Upper lobe of left lung (tissue), 6 donors: ENCODE results near the gene LAMTOR4. TPM values are rescaled to one million over a fixed set of nuclear protein-coding genes. Genes with fewer than 3 reads are reported as not detected.
"Not testable (repeated sequence)": the region's sequence is repeated elsewhere in the genome, so short reads cannot be mapped to it uniquely, and the experiment has no call there.

Experiments
- ATAC-seq, 2 donors: fragments of 200-7000 bp; cut with Tn5 transposase; one replicate each; pipeline ENCODE4 v1.9.1; 2022; ENCODE audit warnings: mild to moderate bottlenecking in 2 of 2, moderate library complexity in 2 of 2; ENCODE audit not compliant: low FRiP score in 2 of 2
- DNase-seq, 2 donors: peaks; one replicate each; pipeline ENCODE4 v3.0.0-alpha.2; 2019 to 2020
- H3K27ac ChIP-seq, 4 donors: fragments of 200-600 bp; sonication (generic); one replicate each; pipeline ENCODE4 v1.5.1; 2016 to 2019
- H3K27me3 ChIP-seq, 4 donors: fragments of 200-600 bp; sonication (generic); one replicate each; pipeline ENCODE4 v1.5.1; 2017 to 2019
- H3K36me3 ChIP-seq, 4 donors: fragments of 200-600 bp; sonication (generic); one replicate each; pipeline ENCODE4 v1.5.1; 2016 to 2019
- H3K4me1 ChIP-seq, 4 donors: fragments of 200-600 bp; sonication (generic); one replicate each; pipeline ENCODE4 v1.5.1; 2018 to 2019
- H3K4me3 ChIP-seq, 4 donors: fragments of 200-600 bp; sonication (generic); one replicate each; pipeline ENCODE4 v1.5.1; 2017 to 2019; ENCODE audit warnings: mild to moderate bottlenecking in 2 of 4, moderate library complexity in 1 of 4
- H3K9me3 ChIP-seq, 4 donors: fragments of 200-600 bp; sonication (generic); one replicate each; pipeline ENCODE4 v1.5.1; 2018 to 2019
- EP300 ChIP-seq, 4 donors: sonication (generic); formaldehyde crosslinking; IDR thresholded peaks; one replicate each; pipeline ENCODE4 v1.5.1; 2017; ENCODE audit warnings: antibody characterized with exemption in 4 of 4, control low read depth in 2 of 4
- POLR2A ChIP-seq, 4 donors: fragments of 450-650 bp; IDR thresholded peaks; one replicate each; pipeline ENCODE4 v1.5.1; 2016 to 2017; ENCODE audit warnings: antibody characterized with exemption in 4 of 4, mild to moderate bottlenecking in 2 of 4
- POLR2AphosphoS5 ChIP-seq, 2 donors: sonication (generic); formaldehyde crosslinking; IDR thresholded peaks; one replicate each; pipeline ENCODE4 v1.5.1; 2017; ENCODE audit warnings: antibody characterized with exemption in 2 of 2
- WGBS, 2 donors: methylation state at CpG; one replicate each; pipeline ENCODE4 v1.1.5; 2017 to 2018; 5-methylcytosine and 5-hydroxymethylcytosine counted together
- total RNA-seq, 6 donors: library from RNA; depleted of rRNA in 4 of 6; stranded (reverse); fragments of >200 nt in 4 of 6; gene quantifications; one replicate each; pipeline versions ENCODE4 v1.1.0 to v1.2.1, GENCODE V29; 2016 to 2021
- TF ChIP-seq, protein P1 (sequence below), 6 experiments: fragments of 450-650 bp in 4 of 6; fragments of 200-600 bp in 2 of 6; sonication (generic) in 2 of 6; IDR thresholded peaks; one replicate each; pipeline ENCODE4 v1.5.1; 2016 to 2019; ENCODE audit warnings: antibody characterized with exemption in 6 of 6
- donor health status: DM: no; HTN: no; CAD: no; lungs with moderate emphysema.
- donor health status: DM: no; HTN: yes; CAD: no; lungs with severe emphysema.

LAMTOR4 gene
- total RNA-seq, 6 donors from 2014 or later = 111 to 223 (median 148) TPM

DNA sequence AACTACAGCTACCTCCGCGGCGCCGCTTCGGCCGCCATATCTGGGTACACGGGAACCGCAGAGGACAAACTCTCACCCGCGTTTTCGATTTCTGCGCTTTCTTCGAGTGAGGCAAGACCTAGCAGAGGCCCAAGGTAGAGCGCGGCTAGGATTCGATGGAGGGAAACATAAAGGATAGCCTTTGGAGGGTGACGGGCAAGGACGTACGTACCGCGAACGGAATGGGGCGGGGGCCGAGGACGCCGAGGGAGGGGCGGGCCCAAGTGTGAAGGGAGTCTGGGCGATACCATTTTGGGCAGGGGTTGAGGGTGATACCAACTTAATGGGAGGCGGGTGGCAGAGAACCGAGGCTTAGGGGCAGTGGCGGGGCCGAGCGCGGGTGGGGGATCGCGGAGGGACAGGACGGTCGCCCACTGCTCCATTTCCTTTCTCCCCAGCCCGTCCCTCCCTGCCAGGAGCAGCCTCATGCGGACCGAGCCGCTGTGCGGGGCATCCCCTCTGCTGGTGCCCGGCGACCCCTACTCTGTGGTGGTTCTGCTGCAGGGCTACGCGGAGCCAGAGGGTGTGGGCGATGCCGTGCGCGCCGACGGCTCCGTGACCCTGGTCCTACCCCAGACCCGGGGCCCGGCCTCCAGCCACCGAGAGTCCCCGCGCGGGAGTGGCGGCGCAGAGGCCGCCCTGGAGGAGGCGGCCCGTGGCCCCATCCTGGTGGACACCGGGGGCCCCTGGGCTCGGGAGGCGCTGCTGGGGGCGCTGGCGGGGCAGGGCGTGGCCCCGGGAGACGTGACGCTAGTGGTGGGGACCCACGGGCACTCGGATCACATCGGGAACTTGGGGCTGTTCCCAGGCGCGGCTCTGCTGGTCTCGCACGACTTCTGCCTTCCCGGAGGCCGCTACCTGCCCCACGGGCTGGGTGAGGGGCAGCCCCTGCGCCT is 21.5 kb upstream of the LAMTOR4 start, which contains the start of gene MBLAC1:
Gene MBLAC1 (plus strand): TSS at position 37 of the 935 bp plus-strand sequence. CDS start 429 bp downstream, at position 466.
- no peaks in the 10 kb centered on the region for H3K27me3 ChIP-seq
- no peaks in the 10 kb centered on the region for H3K9me3 ChIP-seq
- peak; percentile 98 for ATAC-seq
- no peak for TF ChIP-seq EP300 (IDR thresholded peaks at IDR 0.05)
- peak in 2 of 4 donors; percentile 35 to 64 for TF ChIP-seq POLR2A (IDR thresholded peaks at IDR 0.05)
- TF ChIP-seq, protein P1, sequence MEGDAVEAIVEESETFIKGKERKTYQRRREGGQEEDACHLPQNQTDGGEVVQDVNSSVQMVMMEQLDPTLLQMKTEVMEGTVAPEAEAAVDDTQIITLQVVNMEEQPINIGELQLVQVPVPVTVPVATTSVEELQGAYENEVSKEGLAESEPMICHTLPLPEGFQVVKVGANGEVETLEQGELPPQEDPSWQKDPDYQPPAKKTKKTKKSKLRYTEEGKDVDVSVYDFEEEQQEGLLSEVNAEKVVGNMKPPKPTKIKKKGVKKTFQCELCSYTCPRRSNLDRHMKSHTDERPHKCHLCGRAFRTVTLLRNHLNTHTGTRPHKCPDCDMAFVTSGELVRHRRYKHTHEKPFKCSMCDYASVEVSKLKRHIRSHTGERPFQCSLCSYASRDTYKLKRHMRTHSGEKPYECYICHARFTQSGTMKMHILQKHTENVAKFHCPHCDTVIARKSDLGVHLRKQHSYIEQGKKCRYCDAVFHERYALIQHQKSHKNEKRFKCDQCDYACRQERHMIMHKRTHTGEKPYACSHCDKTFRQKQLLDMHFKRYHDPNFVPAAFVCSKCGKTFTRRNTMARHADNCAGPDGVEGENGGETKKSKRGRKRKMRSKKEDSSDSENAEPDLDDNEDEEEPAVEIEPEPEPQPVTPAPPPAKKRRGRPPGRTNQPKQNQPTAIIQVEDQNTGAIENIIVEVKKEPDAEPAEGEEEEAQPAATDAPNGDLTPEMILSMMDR (IDR thresholded peaks at IDR 0.05) = no peak
- peak; percentile 81 to 82 for TF ChIP-seq POLR2AphosphoS5 (IDR thresholded peaks at IDR 0.05)
- 0 to 1% methylated on average over 16 to 73 of the region's 85 CpGs for WGBS, 2 donors
- peaks cover 0 to 6% (median 0%) of the 10 kb centered on the region in 4 donors for H3K36me3 ChIP-seq
- H3K4me3 ChIP-seq = peak within 1 kb of the TSS; percentile 67 to 98 (median 95)
- peak; percentile 85 to 93 for DNase-seq
- peak within 1 kb of the TSS; percentile 94 to 98 (median 96) for H3K27ac ChIP-seq
- H3K4me1 ChIP-seq = peaks cover 18 to 40% (median 28%) of the 10 kb centered on the region in 4 donors

DNA sequence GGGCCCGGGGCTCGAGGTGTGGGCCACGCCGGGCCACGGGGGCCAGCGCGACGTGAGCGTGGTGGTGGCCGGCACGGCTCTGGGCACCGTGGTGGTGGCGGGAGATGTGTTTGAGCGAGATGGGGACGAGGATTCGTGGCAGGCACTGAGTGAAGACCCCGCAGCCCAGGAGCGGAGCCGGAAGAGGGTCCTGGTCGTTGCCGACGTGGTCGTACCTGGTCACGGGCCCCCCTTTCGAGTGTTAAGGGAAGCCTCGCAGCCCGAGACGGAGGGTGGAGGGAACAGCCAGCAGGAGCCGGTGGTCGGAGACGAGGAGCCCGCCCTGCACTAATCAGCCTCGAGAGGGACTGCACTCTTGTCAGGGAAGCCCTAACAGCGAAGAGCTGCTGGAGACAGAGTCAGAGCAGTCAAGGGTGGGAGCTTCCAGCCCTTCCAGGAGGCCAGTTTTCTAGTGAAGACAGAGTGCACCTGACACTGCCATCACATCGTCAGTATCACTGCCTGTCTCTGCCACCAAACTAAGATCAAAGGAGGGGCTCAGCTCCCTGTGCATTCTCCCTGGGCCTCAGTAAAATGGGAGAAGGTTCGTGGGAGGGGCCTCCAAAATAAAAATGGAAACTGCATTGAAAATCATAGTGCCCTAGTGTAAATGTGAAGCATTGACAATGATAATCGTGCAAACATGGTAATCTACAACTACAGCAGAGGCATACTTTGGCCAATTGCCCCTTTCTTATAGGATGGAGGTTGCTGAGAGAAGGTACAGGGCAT is 20.7 kb upstream of the LAMTOR4 start:
- Histone ChIP-seq H3K27ac (peak overlapping the region; percentile 94 to 98 (median 96)), H3K9me3 (no peaks in the 10 kb centered on the region), H3K27me3 (no peaks in the 10 kb centered on the region), H3K4me3 (peak overlapping the region; percentile 67 to 98 (median 95)), H3K36me3 (no peaks in the 10 kb centered on the region), H3K4me1 (peaks cover 18 to 40% (median 28%) of the 10 kb centered on the region in 4 donors)
- TF ChIP-seq EP300 (IDR thresholded peaks at IDR 0.05) (no peak), POLR2AphosphoS5 (IDR thresholded peaks at IDR 0.05) (no peak), POLR2A (IDR thresholded peaks at IDR 0.05) (no peak)
- TF ChIP-seq, protein P1 (IDR thresholded peaks at IDR 0.05) = no peak
- no peak for DNase-seq
- peak in 1 of 2 donors; percentile 3 for ATAC-seq
- 4 to 5% methylated on average over 19 to 27 of the region's 37 CpGs for WGBS, 2 donors

DNA sequence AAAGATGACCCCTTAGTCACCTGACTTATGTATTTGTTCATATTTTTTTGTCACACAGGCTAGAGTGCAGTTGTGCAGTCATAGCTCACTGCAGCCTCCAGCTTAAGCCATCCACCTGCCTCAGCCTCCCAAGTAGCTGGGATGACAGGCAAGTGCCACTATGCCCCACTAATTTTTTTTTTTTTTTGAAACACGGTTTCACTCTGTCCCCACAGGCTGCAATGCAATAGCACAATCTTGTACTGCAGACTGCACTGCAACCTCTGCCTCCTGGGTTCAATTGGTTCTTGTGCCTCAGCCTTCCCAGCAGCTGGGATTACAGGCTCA is 20.1 kb upstream of the LAMTOR4 start:
- Histone ChIP-seq H3K4me1 (peaks cover 18 to 40% (median 28%) of the 10 kb centered on the region in 4 donors), H3K9me3 (no peaks in the 10 kb centered on the region), H3K27ac (no peak overlapping the region), H3K27me3 (no peaks in the 10 kb centered on the region), H3K36me3 (no peaks in the 10 kb centered on the region), H3K4me3 (no peak overlapping the region)
- 63% methylated on average over 1 of the region's 1 CpG for WGBS, 2 donors
- TF ChIP-seq EP300 (IDR thresholded peaks at IDR 0.05) (no peak), POLR2AphosphoS5 (IDR thresholded peaks at IDR 0.05) (no peak), POLR2A (IDR thresholded peaks at IDR 0.05) (no peak)
- TF ChIP-seq, protein P1 (IDR thresholded peaks at IDR 0.05) = no peak
- DNase-seq (no peak), ATAC-seq (no peak)

DNA sequence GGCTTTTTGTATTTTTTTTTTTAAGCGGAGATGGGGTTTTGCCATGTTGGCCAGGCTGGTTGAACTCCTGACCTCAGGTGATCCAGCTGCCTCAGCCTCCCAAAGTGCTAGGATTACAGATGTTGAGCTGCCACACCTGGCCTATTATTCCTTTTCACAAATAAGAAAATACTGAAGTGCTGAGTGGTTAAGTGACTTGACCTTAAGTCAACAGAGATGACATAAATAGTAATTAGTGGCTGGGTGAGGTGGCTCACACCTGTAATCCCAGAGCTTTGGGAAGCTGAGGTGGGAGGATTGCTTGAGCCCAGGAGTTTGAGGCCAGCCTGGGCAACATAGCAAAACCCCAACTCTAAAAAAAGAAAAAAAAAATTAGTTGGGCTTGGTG is 18.5 kb upstream of the LAMTOR4 start:
- peaks cover 18 to 34% (median 28%) of the 10 kb centered on the region in 4 donors for H3K4me1 ChIP-seq

More for the DNA sequence above, 18.5 kb upstream of the LAMTOR4 start:
- ATAC-seq, DNase-seq, H3K27ac ChIP-seq, H3K27me3 ChIP-seq, H3K9me3 ChIP-seq, H3K36me3 ChIP-seq, H3K4me3 ChIP-seq: not testable (repeated sequence)
- 100% methylated on average over 1 of the region's 1 CpG for WGBS, 2 donors
